T-helper 2 cell (primary cell): ENCODE measurements around the gene HDAC8.
"Not testable (repeated sequence)": the region's sequence is repeated elsewhere in the genome, so short reads cannot be mapped to it uniquely, and the experiment has no call there.

Experiments used
- DNase-seq, 5 experiments: peaks; one replicate each; pipeline versions ENCODE4 v3.0.0 to v3.0.0-alpha.2; 2012 to 2022

The HDAC8 gene

DNA sequence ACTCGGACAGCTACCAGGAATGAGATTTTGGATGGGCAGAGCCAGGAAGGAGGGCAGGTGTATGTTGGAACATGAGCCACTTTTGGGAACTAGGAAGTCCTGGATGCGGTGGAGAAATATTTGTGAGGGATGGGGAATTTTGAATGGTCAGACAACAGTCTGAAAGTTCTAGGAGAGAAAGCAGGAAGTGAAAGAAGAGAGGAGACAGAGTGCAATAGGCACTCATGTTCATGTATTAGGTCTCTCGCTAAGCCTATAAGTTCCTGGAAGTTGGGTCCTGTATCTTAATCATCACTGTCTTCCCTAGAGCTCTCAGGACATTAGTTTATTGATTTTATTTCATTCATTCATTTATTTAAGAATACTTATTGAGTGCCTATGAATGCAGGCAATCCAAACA is 201.2 kb downstream of the HDAC8 start:
- no peak for DNase-seq

DNA sequence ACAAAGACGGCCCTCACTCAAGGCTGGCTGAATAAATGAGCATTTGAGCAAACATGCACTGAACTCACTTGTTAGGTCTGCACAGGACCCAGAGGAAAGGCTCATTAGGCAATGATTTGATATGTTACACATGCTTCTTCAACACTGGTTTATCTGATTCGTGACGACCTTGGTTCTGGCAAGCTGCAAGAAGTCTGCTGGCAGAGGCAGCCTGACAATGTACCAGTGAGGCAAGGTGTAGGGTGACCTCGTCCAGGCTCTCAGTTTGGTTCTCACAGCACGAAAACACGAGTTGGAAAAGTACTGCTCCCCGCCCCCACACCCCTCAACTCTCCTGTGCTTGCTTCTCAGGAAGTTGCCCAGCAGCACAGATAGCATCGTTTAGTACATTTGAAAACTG is 203.8 kb downstream of the HDAC8 start:
- DNase-seq = peak in 1 of 5 experiments; percentile 21

DNA sequence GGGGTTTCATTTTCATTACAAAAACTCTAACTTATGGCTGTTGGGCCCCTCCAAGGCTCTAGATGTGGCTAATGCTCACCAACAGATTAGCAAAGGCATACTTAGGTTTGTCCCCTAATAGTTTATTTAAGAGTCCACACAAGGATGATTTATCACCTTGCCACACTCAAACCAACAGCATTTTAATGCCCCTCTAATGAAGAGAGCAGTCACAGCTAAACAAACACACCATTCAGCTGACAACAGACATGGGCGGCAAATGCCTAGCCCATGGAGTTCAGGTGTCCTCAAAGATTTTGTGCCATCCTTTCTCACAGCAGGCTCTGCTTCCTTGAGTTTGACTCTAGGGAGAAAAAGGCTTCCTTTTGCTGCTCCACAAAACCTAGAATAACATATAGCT is 205.1 kb downstream of the HDAC8 start:
- DNase-seq = no peak

DNA sequence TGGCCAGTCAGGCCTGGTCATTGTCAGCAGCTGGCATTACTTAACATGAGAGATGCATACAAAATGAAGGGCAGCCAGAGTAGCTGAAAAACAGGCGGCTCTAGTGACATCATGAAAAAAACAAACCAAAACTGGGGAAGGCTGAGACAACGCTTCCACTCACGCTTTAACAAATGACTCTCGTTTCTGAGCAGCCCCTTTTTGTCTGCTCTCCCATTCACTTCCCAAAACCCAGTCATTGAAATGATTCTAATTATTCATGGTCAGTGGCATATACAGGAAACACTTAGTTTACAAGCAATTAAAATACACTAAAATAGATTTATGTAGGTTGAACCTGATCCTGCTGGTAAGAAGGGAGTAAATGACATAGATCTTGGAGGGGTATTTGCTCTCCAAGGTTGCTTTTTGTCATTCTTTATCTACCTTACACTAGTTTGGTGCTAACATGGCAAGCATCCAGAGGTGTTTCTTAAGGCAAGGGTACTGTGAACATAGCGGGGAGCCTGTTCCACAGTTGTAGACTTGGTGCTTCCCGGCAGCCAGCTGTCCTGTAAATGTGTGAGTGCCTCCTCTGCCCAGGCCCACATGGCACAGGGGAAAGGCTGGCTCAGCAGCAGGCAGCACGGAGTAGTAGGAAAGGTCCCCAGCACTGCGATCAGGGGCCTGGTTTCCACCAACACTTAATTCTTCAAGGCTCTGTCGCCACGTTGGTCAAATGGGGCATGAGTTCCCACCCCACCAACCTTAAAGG is 205.8 kb downstream of the HDAC8 start:
- DNase-seq = no peak

DNA sequence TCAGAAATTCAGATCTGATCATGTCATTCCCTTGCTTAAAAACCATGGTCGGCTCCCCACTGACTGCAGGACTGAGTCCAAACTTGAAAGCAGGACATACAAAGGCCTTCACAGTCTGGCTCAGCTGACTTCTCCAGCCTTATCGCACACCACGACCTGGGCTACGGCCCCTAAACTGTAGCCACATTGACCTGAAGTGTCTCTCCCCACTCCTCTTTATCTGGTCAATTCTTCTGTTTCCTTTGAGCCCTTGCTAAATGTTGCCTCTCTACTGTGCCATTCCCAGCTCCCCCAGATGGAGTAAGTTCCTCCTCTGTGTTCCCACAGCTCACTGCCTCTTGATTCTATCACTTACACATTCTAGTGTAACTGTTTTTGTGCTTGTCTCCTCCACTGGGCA is 206.5 kb downstream of the HDAC8 start:
- DNase-seq = no peak

DNA sequence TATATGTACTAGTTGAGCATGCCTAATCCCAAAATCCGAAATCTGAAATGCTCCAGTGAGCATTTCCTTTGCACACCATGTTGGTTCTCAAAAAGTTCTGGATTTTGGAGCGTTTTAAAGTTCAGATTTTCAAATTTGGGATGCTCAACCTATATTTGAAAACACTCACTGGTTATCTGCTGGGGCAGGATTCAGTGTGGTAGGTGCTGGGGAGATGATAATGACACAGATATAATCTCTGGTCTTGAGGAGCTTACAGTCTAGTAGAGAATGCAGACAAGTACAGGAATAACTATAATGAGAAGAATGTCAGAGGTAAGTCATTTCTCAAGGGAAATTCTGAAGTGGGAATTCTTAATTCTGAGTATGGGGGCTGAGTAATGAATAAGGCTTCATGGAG is 207.5 kb downstream of the HDAC8 start:
- no peak for DNase-seq

DNA sequence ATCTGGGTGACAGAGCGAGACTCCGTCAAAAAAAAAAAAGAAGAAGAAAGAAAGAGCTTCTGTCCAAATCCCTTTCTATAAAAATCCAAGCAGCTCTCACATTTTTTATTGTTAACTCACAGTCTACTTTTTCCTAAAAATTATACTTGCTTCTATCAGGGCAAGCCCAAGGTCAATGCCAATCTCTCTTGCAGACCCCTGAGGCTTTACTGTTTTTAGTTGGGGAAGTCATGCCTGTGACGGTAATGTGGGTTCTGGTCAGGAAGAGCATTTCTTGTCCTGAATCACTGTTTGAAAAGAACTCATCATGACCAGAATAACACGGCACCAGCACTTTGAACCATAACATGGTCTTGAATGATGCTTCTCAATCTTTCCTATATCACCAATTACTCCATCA is 212.3 kb downstream of the HDAC8 start:
- DNase-seq = no peak

DNA sequence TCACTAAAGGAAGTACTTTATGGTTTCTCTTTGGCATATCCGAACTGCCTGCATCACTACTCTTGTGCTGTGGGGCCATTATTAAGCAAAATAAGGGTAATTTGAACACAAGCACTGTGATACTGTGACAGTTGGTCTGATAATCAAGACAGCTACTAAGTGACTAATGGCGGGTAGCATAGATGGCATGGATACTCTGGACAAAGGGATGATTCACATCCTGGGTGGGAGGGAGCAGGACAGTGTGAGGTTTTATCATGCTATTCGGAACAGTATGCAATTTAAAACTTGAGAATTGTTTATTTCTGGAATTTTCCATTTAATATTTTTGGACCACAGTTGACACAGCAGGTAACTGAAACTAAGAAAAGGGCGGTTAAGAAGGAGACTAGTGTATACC is 214.3 kb downstream of the HDAC8 start:
- DNase-seq = no peak

DNA sequence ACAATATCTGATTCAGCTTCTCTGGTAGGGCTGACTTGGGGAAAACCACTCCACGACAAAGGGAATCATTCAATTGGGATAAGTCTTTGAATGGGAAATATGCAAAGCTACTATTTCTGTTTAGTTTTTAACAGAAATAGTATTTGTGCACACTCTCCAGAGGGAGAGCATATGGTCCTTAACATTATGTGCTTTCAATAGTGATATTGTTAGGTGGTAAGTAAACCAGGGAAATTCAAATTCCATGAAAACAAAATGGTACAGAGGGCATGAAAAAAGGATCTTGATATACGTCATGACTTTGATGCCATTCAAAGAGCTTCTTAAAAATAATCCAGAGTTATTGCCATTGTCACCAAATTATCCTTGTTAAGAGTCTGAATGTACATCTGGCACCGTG is 219.9 kb downstream of the HDAC8 start:
- DNase-seq = no peak

DNA sequence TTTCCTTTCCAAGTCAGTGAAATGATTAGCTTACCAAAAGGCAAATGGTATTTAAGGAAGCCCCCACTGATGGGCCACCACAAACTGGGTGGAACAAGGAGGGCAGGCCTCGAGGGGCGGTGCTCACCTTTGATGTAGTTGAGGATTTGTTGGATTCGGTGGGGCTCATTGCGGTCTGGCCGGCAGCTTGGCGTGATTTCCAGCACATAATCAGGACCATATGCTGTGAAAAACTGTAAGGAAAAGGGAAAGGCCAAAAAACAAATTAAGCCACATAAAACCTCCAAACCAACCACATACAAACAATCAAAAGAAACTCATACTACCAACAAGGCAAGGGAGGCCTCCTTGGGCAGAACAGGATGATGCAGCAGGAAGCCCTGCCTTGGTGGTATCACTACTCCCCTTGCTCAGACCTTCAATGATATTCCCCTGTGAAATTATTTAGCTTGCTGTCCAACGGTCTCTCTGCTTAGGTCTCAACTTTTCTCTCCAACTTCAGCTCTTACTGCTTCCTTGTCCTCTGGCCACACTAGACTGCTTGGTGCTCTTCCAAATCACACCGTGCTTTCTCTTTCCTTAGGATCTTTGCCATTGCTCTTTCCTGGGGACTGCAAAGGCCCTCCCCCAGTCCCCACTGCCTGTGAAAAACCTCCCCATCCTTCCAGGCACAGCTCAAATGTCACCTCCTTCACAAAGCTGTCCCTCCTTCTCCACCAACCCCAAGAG is 220.9 kb downstream of the HDAC8 start:
- no peak for DNase-seq

DNA sequence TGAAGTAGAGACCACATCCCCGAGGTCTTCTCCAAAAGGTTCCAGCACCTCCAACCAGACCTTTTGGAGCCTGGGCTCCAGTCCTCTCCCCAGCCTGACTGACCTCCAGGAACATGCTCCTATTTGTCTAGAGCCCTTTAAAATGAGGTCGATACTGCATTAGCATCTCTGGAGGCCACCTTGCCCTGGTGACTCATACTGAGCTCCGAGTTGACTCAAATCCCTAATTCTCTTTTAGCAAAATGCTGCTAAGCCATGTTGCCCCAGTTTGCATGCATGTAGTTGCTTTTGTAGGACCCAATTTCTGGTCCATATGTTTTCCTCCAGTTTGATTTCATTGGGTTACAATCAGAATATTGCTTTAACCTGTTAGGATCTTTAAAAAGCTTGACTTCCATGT is 223.5 kb downstream of the HDAC8 start:
- DNase-seq = peak in 1 of 5 experiments; percentile 70

DNA sequence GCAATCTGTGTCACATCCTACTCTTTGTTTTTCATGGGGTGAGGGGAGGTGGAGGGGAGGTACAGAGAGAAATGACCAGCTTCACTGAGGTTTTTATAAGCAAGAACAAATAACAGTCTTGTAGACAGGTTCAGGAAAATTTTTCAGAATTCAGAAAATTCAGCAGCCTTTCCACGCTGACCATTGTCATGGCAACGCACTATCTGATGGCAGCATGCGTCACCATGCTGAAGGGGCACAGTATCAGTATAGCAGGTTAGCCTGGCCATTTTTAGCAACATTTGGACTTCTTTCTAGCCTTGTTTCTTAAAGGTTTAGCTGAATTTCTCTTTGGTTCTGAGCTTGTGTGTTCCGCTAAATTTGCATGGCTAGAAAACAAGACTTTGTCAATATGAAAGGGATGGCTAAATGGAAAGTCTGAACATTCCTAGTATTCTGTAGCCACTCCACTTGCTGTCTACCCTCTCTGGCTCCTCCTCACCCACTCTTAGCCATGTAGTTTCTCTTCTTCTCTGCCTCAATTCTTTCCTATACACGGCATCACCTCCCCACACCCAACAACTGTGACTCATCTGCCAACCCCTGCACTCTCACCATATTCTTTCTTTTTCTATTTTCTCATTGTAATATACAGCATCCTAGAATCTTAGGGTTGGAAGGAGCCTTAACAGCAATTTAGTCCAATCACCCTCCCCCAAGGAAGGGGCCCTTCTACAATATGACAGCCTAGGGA is 224.2 kb downstream of the HDAC8 start:
- peak in 1 of 5 experiments; percentile 46 for DNase-seq

DNA sequence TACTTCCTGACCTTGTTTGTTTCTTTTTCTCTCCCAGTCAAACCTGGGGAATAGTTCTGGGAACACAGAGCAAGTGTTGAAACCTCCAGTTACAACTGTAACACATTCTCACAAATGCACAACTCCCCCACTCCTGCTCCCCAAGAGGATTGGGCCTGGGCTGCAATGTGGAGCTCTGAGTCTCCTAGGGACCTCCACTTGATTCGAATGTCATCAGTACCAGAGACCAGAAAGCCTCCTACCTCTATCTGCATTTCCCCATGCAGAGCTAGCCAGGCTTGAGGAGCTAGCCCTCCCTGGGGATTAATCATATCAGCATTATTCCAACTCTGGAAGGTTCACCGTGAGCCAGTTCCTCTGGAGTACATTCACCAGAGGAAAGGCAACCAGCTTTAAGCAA is 225.3 kb downstream of the HDAC8 start:
- DNase-seq = no peak

DNA sequence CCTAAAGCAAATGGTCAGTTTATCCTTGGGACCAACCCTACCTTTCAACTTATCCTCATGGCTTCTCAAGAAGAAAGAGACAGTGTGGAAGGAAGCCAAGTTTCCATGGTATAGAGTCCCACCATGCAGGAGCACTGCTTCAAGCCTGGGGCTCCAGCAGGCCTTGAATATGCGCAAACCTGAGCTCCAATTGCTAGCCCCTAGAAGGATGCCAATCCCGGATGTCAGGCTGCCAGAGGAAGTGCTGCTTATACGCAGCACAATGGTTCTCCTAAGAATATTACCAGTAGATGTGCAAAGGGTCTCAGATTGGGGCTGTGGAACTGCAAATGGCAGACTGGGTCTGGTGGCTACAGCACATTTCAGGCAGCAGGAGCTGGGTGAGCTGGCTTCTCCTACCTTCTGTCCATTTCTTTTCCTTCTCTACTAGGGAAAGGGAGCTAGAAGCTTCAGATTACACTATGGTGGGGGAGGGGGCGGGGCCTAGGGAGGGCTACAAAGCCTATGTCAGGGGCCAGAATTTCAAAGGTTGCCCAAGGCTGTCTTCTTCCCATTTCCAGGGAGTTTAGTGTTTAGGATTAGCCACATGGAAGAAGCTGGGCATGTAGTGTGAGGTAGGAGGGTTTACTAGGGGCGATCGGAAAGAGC is 226.2 kb downstream of the HDAC8 start:
- DNase-seq = no peak

DNA sequence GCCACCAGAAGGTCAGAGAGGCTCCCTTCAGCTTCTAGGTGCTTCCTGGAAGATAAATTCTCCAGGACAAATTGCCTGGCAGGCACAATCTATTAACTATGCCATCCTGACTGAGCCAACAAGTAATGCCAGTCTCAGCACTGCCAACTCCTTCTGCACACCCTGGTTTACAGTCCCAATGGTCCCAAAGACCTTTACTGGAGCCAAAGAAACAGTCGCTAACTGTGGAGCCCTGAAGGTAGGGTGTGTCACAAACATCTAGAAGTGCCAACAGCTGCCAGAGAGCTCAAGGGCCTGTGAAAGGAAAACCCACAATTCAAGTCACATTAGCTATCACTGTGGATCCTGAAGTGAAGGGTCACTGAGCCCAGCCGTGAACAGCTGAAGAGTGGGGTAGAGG is 232.0 kb downstream of the HDAC8 start:
- DNase-seq = no peak

DNA sequence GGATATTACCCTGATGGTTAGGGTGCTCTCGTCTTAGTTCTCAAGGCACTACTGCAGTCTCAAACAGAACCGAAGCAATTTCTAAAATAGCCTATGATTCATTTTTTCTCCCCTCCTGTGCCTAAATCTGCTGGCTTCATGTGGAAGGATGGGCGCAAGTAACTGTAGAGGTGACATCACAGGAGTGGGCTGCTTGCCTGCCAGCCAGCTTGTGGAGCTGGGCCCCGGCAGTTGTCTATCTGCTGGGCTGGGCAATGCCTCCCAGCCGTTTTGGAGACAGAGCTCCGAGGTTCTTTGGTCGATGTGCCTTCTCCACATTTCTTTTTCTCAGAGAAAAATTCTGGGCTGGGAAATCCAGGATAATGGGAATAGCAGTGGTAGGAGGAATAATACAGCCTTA is 232.6 kb downstream of the HDAC8 start:
- no peak for DNase-seq

DNA sequence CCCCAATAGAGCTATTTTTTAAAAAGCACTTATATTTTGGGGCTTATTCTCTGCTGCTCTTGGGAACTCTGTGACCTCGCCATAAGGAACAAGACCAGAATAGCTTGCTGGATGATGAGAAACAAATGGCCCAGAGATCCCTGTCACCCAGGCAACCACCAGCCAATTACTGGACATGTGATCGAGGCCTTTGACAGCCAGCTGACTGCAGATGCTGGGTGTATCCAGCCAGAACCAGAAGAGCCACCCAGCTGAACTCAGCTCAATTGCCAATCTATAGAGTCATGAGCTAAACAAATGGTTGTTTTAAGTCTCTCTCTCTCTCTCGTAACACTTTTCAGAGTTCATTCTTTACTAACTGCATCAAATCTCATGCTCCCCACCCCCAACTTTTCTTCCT is 242.5 kb downstream of the HDAC8 start:
- DNase-seq = no peak

DNA sequence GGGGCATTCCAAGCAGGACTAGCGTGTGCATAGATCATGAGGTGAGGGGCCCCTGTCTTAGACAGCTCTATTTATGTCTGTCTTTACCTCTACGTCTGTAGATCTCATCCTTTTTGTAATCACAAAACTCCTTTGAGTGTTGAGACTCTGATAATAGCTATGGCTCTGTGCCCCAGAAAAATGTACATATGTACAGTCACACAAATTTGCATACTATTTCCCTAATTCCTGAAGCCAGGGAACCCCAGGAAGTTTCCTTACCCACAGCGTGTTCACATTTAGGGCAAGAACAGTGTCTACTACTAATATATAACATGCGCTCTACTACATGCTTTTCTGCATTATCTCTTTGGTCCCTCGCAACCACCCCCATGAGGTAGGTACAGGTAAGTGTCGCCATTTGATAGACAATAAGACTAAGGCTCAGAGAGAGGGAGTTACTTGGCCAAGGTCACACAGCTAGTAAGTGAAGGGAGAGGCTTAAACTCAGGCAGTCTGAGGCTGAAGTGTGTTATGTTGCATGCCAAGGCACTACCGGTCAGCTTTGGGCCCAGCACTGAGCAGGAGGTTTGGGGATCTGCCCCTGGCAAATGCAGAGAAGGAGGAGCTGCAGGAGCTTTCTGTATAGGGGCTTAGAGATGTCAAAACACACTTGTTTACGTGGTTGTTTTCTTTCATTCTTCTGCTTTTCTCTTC is 245.9 kb downstream of the HDAC8 start:
- DNase-seq = no peak

DNA sequence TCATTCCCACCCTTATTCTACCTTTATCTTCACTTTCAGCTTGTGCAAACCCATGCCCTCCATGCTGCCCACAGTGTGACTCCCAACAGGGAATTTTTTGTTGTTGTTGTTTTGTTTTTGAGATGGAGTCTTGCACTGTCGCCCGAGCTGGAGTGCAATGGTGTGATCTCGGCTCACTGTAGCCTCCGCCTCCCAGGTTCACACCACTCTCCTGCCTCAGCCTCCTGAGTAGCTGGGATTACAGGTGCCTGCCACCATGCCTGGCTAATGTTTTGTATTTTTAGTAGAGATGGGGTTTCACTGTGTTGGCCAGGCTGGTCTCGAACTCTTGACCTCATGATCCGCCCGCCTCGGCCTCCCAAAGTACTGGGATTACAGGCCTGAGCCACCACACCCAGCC is 253.0 kb downstream of the HDAC8 start:
- not testable (repeated sequence) for DNase-seq

DNA sequence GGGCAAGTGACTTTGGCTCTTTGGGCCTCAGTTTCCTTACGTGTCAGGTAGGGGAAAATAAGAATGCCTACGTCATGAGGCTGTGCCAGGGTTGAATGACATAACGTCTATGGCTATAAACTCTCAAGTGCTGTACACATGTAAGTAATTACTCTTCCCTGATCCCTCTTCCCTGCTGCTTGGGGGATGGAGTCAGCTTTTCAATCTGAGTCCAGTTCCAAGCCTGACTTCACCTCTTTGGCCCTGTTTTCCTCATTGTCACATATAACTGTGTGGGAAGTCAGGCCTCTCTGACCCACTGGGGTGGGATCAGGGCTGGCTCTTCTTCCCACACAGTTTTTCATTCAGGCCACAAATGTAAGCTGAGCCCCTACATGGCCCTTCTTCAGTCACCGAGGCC is 255.5 kb downstream of the HDAC8 start:
- DNase-seq = no peak

DNA sequence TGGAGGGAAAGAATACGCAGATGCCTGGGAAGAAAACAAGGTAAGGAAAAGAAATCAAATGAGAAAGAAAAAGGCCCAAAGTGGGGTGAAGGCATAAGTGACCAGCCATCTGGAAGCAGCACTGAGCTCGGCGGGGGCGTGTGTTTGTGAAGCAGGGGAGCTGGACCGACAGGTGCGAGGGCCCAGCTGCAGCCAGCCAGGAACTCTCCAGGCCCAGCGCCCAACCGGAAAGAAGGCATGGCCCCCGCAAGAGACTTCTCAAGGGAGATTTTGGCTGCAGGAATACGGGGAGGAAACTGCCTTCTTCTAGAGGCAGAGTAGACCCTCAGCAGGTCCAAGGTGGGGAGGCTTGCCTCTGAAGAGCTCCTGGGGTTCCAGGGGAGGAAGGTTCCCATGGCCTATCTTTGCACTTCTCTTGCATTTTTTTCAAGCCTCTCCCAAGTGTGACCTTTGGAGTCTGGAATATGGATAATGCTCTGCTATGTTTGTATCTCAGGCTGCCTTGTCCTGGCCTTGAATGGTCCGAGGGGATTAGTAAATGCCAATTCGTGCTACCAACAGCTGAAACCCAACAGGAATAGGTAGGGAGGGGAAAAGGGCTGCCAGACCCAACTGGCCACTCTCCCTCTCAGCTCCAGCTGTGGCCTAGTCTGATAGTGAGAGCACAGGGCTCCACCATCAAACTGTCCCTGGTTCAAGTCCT is 256.1 kb downstream of the HDAC8 start:
- no peak for DNase-seq

DNA sequence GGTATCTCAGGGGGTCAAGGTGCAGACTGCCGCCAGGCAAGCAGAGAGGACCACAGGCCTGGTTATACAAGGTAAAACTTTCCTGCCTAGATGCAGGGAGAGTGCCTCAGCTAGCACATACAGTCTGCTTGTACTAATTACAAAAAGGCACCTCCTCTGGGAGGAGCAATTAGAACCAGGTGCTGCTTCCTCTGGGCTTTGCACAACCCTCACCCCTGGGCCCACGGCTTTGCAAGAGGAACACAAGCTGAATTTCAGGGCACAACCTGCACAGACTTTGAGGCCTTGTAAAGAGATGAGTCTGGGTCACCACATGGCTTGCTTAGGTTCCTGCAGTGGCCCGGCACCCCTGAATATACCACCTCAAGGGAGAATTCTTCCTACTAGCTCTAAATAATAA is 257.8 kb downstream of the HDAC8 start:
- no peak for DNase-seq
